ENCODE measurements around the gene NINJ1.

DNA sequence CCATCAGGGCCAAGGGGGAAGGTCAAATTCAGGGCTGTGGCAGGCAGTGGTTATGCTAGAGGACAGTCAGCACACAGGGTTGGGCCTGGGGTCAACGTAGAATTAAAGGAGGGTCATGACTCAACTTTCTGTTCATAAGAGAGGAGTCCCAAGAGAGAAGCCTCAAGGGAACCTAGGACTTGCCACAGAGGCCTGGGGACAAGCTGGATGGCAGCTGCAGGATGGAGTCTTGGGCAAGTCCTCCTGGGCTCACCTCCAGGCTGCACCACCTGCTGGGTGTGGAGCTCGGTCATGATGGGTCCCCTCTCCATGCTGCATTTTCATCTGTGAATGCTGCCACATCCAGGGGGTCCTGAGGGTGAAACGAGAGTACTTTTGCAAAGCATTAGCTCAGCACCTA is 40.9 kb upstream of the NINJ1 start:
- TF ChIP-seq, protein P1, sequence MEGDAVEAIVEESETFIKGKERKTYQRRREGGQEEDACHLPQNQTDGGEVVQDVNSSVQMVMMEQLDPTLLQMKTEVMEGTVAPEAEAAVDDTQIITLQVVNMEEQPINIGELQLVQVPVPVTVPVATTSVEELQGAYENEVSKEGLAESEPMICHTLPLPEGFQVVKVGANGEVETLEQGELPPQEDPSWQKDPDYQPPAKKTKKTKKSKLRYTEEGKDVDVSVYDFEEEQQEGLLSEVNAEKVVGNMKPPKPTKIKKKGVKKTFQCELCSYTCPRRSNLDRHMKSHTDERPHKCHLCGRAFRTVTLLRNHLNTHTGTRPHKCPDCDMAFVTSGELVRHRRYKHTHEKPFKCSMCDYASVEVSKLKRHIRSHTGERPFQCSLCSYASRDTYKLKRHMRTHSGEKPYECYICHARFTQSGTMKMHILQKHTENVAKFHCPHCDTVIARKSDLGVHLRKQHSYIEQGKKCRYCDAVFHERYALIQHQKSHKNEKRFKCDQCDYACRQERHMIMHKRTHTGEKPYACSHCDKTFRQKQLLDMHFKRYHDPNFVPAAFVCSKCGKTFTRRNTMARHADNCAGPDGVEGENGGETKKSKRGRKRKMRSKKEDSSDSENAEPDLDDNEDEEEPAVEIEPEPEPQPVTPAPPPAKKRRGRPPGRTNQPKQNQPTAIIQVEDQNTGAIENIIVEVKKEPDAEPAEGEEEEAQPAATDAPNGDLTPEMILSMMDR (IDR thresholded peaks at IDR 0.05) = no peak
- TF ChIP-seq SIN3A (IDR thresholded peaks at IDR 0.05; ENCODE audit: borderline replicate concordance, insufficient read depth, low read depth, low read length) = no peak
- no peak for TF ChIP-seq TCF7L2 (IDR thresholded peaks at IDR 0.05; ENCODE audit: low read depth, low read length)
- TF ChIP-seq, protein P2, sequence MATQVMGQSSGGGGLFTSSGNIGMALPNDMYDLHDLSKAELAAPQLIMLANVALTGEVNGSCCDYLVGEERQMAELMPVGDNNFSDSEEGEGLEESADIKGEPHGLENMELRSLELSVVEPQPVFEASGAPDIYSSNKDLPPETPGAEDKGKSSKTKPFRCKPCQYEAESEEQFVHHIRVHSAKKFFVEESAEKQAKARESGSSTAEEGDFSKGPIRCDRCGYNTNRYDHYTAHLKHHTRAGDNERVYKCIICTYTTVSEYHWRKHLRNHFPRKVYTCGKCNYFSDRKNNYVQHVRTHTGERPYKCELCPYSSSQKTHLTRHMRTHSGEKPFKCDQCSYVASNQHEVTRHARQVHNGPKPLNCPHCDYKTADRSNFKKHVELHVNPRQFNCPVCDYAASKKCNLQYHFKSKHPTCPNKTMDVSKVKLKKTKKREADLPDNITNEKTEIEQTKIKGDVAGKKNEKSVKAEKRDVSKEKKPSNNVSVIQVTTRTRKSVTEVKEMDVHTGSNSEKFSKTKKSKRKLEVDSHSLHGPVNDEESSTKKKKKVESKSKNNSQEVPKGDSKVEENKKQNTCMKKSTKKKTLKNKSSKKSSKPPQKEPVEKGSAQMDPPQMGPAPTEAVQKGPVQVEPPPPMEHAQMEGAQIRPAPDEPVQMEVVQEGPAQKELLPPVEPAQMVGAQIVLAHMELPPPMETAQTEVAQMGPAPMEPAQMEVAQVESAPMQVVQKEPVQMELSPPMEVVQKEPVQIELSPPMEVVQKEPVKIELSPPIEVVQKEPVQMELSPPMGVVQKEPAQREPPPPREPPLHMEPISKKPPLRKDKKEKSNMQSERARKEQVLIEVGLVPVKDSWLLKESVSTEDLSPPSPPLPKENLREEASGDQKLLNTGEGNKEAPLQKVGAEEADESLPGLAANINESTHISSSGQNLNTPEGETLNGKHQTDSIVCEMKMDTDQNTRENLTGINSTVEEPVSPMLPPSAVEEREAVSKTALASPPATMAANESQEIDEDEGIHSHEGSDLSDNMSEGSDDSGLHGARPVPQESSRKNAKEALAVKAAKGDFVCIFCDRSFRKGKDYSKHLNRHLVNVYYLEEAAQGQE (IDR thresholded peaks at IDR 0.05; ENCODE audit: insufficient read depth in 1 of 2, low read depth in 2 of 2, low read length in 1 of 2) = no peak
